WERI-Rb-1 (cell line): ENCODE results near the gene ATP2A1.

Experiments
- DNase-seq: peaks from one replicate; pipeline ENCODE4 v3.0.0-alpha.2; 2020
- H3K27ac ChIP-seq: fragments of 250-450 bp; sonication (Bioruptor Pico); 2 replicates; pipeline ENCODE4 v1.5.1; 2020; ENCODE audit warnings: mild to moderate bottlenecking, moderate library complexity
- H3K27me3 ChIP-seq: fragments of 250-450 bp; sonication (Bioruptor Pico); 2 replicates; pipeline ENCODE4 v1.5.1; 2021; ENCODE audit warnings: mild to moderate bottlenecking, low read depth, moderate library complexity; ENCODE audit not compliant: insufficient read depth, severe bottlenecking
- H3K36me3 ChIP-seq: fragments of 250-450 bp; sonication (Bioruptor Pico); 2 replicates; pipeline ENCODE4 v1.5.1; 2020; ENCODE audit warnings: mild to moderate bottlenecking, moderate library complexity
- H3K4me3 ChIP-seq: 2 replicates; pipeline ENCODE4 v1.5.1; 2011; ENCODE audit warnings: low read depth, mild to moderate bottlenecking, control low read depth, low read length
- H3K9me3 ChIP-seq: fragments of 250-450 bp; sonication (Bioruptor Pico); 2 replicates; pipeline ENCODE4 v1.5.1; 2021; ENCODE audit warnings: mild to moderate bottlenecking, moderate library complexity; ENCODE audit not compliant: severe bottlenecking
- CTCF ChIP-seq: IDR thresholded peaks from 2 replicates; pipeline ENCODE4 v1.5.1; 2011; ENCODE audit warnings: low read depth, mild to moderate bottlenecking, control low read depth, inconsistent platforms, low read length

The ATP2A1 gene

GRCh38 chr16:28910086-28911031 lies 32.1 kb downstream of the ATP2A1 start:
- Histone ChIP-seq H3K27me3 (no peaks in the 10 kb centered on the region), H3K36me3 (peaks cover 31% of the 10 kb centered on the region), H3K9me3 (no peaks in the 10 kb centered on the region), H3K4me3 (no peak overlapping the region), H3K27ac (peak overlapping the region; percentile 88)
- DNase-seq, result peak; percentile 89
- TF ChIP-seq CTCF, result no peak

- TF ChIP-seq CTCF, result no peak
- no peaks in the 10 kb centered on the region for H3K9me3 ChIP-seq
- no peak for DNase-seq
- peaks cover 32% of the 10 kb centered on the region for H3K36me3 ChIP-seq
- no peak overlapping the region for H3K27ac ChIP-seq
- no peaks in the 10 kb centered on the region for H3K27me3 ChIP-seq
- H3K4me3 ChIP-seq, result no peak overlapping the region
These were observed 34.3 kb downstream of the ATP2A1 start for GRCh38 chr16:28912558-28912957.

- TF ChIP-seq CTCF, result no peak
- no peak for DNase-seq
- H3K27ac ChIP-seq, result no peak overlapping the region
- H3K9me3 ChIP-seq, result no peaks in the 10 kb centered on the region
- H3K27me3 ChIP-seq, result no peaks in the 10 kb centered on the region
- peaks cover 29% of the 10 kb centered on the region for H3K36me3 ChIP-seq
- H3K4me3 ChIP-seq, result no peak overlapping the region
These were observed 35.8 kb downstream of the ATP2A1 start for GRCh38 chr16:28913946-28914724.

- H3K27ac ChIP-seq, result no peak overlapping the region
- no peaks in the 10 kb centered on the region for H3K27me3 ChIP-seq
- H3K9me3 ChIP-seq, result no peaks in the 10 kb centered on the region
- TF ChIP-seq CTCF, result no peak
- no peak for DNase-seq
- peaks cover 33% of the 10 kb centered on the region for H3K36me3 ChIP-seq
- no peak overlapping the region for H3K4me3 ChIP-seq
These were observed 36.9 kb downstream of the ATP2A1 start for GRCh38 chr16:28915181-28915580.

GRCh38 chr16:28917095-28917494 lies 38.8 kb downstream of the ATP2A1 start:
- Histone ChIP-seq H3K36me3 (peaks cover 33% of the 10 kb centered on the region), H3K4me3 (no peak overlapping the region), H3K27me3 (no peaks in the 10 kb centered on the region), H3K27ac (peak overlapping the region; percentile 43; the same call in 1 of the 2 replicates), H3K9me3 (no peaks in the 10 kb centered on the region)
- TF ChIP-seq CTCF, result peak; percentile 34; the same call in 1 of the 2 replicates
- DNase-seq, result no peak
